T-helper 1 cell treated with Interleukin-12 subunit alpha and Interleukin-12 subunit beta and Interleukin-4 antibody, amounts not matched to agents 30 μg/mL and 1 μg/mL, for 36 hours (primary cell): Measurements from ENCODE around the gene USP11.
A peak's percentile ranks its signal among the peaks of the same experiment; 100 is the strongest.
"Not testable (repeated sequence)": the region's sequence is repeated elsewhere in the genome, so short reads cannot be mapped to it uniquely, and the experiment has no call there.

Experiments
- H3K27ac Mint-ChIP-seq: one replicate; pipeline ENCODE4 v1.8.0; 2021; ENCODE audit warnings: mild to moderate bottlenecking, mixed read lengths
- H3K27me3 Mint-ChIP-seq: one replicate; pipeline ENCODE4 v1.8.0; 2021; ENCODE audit warnings: low read depth, mixed read lengths
- H3K36me3 Mint-ChIP-seq: one replicate; pipeline ENCODE4 v1.8.0; 2021; ENCODE audit warnings: low read depth, mixed read lengths
- H3K4me1 Mint-ChIP-seq: one replicate; pipeline ENCODE4 v1.8.0; 2021; ENCODE audit warnings: low read depth, mixed read lengths
- H3K4me3 Mint-ChIP-seq: one replicate; pipeline ENCODE4 v1.8.0; 2021; ENCODE audit warnings: mild to moderate bottlenecking, moderate library complexity, mixed read lengths
- H3K9me3 Mint-ChIP-seq: one replicate; pipeline ENCODE4 v1.8.0; 2021; ENCODE audit warnings: mixed read lengths

The USP11 gene

DNA sequence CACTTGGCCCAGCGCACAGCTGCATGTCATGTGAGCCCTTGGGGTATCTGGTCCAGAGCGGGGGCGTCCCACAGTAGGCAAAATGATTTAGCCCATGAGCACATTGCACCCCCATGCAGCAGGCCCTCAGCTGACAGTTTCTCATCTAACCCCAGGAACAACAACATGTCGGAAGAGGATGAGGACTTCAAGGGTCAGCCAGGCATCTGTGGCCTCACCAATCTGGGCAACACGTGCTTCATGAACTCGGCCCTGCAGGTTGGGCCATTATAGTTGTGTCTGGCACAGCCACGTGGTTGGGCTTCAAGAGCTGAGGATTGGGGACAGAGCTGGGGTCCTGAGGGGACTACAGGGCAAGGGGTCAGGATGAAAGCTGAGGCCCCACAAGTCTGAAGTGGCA lies 7.8 kb downstream of the USP11 start:
- no peak overlapping the region for H3K4me3 Mint-ChIP-seq
- no peak overlapping the region for H3K27ac Mint-ChIP-seq
- no peaks in the 10 kb centered on the region for H3K9me3 Mint-ChIP-seq
- H3K4me1 Mint-ChIP-seq = peaks cover under 1% of the 10 kb centered on the region
- H3K27me3 Mint-ChIP-seq = no peaks in the 10 kb centered on the region
- peaks cover 12% of the 10 kb centered on the region for H3K36me3 Mint-ChIP-seq

- Mint-ChIP-seq H3K4me1 (no peaks in the 10 kb centered on the region), H3K27ac (no peak overlapping the region), H3K36me3 (peaks cover 16% of the 10 kb centered on the region), H3K4me3 (no peak overlapping the region), H3K27me3 (no peaks in the 10 kb centered on the region), H3K9me3 (no peaks in the 10 kb centered on the region)
These were observed 8.6 kb downstream of the USP11 start for GRCh38 chrX:47241201-47242011.

- peaks cover 16% of the 10 kb centered on the region for H3K36me3 Mint-ChIP-seq
- H3K27ac Mint-ChIP-seq = no peak overlapping the region
- no peaks in the 10 kb centered on the region for H3K27me3 Mint-ChIP-seq
- no peaks in the 10 kb centered on the region for H3K9me3 Mint-ChIP-seq
- no peaks in the 10 kb centered on the region for H3K4me1 Mint-ChIP-seq
- no peak overlapping the region for H3K4me3 Mint-ChIP-seq
These were observed 9.5 kb downstream of the USP11 start for GRCh38 chrX:47242321-47242720.

DNA sequence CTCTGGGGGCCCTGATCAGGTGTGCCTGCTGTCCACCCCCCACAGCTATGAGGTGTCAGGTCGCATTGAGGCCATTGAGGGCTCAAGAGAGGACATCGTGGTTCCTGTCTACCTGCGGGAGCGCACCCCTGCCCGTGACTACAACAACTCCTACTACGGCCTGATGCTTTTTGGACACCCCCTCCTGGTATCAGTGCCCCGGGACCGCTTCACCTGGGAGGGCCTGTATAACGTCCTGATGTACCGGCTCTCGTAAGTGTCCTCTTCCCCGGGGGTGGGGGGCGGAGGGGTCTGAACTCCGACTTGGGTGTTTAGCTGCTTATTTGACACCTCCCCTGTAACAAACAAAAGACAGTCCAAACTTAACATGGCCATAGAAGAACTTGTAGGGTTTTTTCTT lies 10.5 kb downstream of the USP11 start:
- H3K27ac Mint-ChIP-seq = no peak overlapping the region
- no peak overlapping the region for H3K4me3 Mint-ChIP-seq
- no peaks in the 10 kb centered on the region for H3K4me1 Mint-ChIP-seq
- no peaks in the 10 kb centered on the region for H3K27me3 Mint-ChIP-seq
- no peaks in the 10 kb centered on the region for H3K9me3 Mint-ChIP-seq
- H3K36me3 Mint-ChIP-seq = peaks cover 21% of the 10 kb centered on the region

GRCh38 chrX:47244676-47245075 lies 11.9 kb downstream of the USP11 start:
- Mint-ChIP-seq H3K36me3 (peaks cover 21% of the 10 kb centered on the region), H3K27ac (no peak overlapping the region), H3K4me3 (no peak overlapping the region)

DNA sequence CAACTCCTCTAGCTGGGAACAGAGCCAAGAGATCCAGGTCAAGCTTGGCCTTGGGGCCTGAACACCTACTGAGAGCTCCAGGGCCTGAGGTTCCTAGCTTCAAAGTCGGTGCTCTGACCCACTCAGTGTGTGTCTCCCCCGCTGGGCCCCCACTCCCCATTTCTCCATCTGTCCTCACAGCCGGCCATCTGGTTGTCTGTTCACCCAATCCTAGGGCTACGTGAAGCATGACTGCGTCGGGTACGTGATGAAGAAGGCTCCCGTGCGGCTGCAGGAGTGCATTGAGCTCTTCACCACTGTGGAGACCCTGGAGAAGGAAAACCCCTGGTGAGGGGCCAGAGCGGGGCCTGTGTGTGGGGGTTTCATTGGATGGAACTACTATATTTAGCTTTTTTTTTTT lies 12.3 kb downstream of the USP11 start:
- H3K27me3 Mint-ChIP-seq = no peaks in the 10 kb centered on the region
- no peak overlapping the region for H3K27ac Mint-ChIP-seq
- H3K36me3 Mint-ChIP-seq = peaks cover 17% of the 10 kb centered on the region

More at GRCh38 chrX:47244676-47245075, 11.9 kb downstream of the USP11 start:
- Mint-ChIP-seq H3K4me1 (no peaks in the 10 kb centered on the region), H3K9me3 (no peaks in the 10 kb centered on the region), H3K27me3 (no peaks in the 10 kb centered on the region)

DNA sequence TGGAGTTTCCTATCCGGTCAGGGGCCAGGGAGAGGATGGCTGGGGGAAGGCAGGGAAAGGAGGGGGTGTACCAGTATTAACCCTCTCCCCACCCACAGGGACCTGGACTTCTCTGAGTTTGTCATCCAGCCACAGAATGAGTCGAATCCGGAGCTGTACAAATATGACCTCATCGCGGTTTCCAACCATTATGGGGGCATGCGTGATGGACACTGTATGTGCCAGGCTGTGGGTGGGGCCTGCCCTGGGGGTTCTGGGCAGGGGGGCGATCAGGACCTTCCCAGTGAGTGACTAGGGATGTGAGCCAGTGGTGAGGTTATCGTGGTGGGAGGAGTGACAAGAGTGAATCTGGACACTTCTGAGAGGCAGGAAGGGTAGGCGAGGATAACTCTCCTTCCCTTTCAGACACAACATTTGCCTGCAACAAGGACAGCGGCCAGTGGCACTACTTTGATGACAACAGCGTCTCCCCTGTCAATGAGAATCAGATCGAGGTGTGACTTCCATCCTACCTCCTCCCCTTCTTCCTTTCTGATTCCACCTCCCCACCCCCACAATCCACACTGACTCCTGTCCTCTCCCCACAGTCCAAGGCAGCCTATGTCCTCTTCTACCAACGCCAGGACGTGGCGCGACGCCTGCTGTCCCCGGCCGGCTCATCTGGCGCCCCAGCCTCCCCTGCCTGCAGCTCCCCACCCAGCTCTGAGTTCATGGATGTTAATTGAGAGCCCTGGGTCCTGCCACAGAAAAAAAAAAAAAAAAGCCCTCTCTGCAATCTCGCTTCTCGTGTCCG lies 14.6 kb downstream of the USP11 start:
- Mint-ChIP-seq H3K36me3 (peaks cover 12% of the 10 kb centered on the region), H3K9me3 (no peaks in the 10 kb centered on the region), H3K4me1 (no peaks in the 10 kb centered on the region), H3K27ac (no peak overlapping the region), H3K27me3 (no peaks in the 10 kb centered on the region), H3K4me3 (no peak overlapping the region)

More for the DNA sequence above, 12.3 kb downstream of the USP11 start:
- Mint-ChIP-seq H3K4me1 (no peaks in the 10 kb centered on the region), H3K9me3 (no peaks in the 10 kb centered on the region), H3K4me3 (no peak overlapping the region)

DNA sequence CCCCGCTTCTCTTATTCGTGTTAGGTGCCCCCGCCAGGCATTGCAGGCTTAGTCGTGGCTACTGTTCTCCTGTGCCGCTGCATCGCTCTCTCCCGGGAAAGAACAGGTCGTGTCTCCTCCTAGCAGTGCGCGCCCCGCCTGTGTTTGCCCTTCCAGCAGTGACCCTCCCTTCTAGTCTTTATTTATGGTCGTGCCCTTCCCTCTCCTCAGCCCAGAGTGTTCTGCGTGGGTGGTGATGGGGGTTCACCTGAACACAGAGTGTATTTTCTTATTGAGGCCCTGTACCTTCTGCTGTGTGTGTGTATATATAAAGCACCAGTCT lies 15.2 kb downstream of the USP11 start:
- Mint-ChIP-seq H3K4me1 (no peaks in the 10 kb centered on the region), H3K4me3 (no peak overlapping the region), H3K36me3 (peaks cover 12% of the 10 kb centered on the region), H3K27me3 (no peaks in the 10 kb centered on the region), H3K27ac (no peak overlapping the region), H3K9me3 (no peaks in the 10 kb centered on the region)

GRCh38 chrX:47248576-47248975 lies 15.8 kb downstream of the USP11 start:
- Mint-ChIP-seq H3K27me3 (no peaks in the 10 kb centered on the region), H3K27ac (no peak overlapping the region), H3K9me3 (no peaks in the 10 kb centered on the region), H3K4me3 (no peak overlapping the region), H3K4me1 (no peaks in the 10 kb centered on the region), H3K36me3 (peaks cover 12% of the 10 kb centered on the region)

DNA sequence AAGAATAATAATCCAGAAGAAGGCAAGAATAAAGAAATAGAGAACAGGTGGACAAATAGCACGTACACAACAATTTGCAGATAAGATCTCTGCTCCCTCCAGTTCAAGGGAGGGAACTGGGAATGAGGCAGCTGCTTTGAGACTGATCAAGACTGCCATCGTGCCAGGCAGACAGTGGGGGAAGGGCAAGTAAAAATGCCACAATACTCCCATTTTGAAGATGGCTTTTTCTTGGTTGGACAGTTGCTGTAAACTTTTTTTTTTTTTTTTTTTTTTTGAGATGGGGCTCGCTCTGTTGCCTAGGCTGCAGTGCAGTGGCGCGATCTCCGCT lies 17.2 kb downstream of the USP11 start:
- Mint-ChIP-seq H3K27me3 (no peaks in the 10 kb centered on the region), H3K4me3 (no peak overlapping the region), H3K36me3 (peaks cover 9% of the 10 kb centered on the region), H3K9me3 (peaks cover 5% of the 10 kb centered on the region), H3K4me1 (no peaks in the 10 kb centered on the region), H3K27ac (no peak overlapping the region)

GRCh38 chrX:47257620-47258019 lies 24.8 kb downstream of the USP11 start:
- H3K27ac Mint-ChIP-seq, H3K27me3 Mint-ChIP-seq, H3K4me1 Mint-ChIP-seq, H3K36me3 Mint-ChIP-seq, H3K9me3 Mint-ChIP-seq, H3K4me3 Mint-ChIP-seq: not testable (repeated sequence)

DNA sequence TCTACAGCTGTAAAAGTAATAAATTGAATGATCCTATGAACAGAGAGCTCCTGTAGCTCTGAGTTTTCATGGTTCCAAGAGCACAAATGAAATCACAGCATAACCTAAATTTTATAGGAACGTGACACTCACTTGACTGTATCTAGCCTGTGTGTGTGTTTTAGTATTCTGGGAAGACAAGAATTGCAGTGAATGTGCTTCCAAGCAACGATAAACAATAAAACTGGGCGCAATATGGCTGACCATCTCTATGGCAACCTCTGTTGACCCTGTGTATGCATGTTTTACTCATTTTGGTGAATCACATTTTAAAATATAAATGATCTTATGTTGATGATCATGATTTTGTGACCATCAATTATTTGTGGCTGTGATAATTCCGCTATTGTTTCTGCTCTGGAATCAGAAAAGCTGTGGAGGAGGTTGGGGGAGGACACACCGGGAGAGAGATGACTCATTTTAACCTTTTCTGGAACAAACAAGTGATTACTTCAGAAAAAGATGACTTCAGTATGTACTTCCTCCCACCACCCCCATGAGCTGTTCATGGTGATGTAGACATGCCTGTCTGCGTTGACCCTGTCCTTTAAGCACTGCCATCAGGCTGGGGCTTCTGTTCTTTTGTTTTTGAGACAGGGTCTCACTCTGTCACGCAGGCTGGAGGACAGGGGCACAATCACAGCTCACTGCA lies 31.8 kb downstream of the USP11 start:
- Mint-ChIP-seq H3K27me3 (no peaks in the 10 kb centered on the region), H3K4me3 (no peak overlapping the region), H3K27ac (peak overlapping the region; percentile 64), H3K9me3 (no peaks in the 10 kb centered on the region), H3K4me1 (peaks cover 9% of the 10 kb centered on the region), H3K36me3 (no peaks in the 10 kb centered on the region)

GRCh38 chrX:47266643-47267042 lies 33.8 kb downstream of the USP11 start:
- Mint-ChIP-seq H3K9me3 (no peaks in the 10 kb centered on the region), H3K27me3 (no peaks in the 10 kb centered on the region), H3K27ac (peak overlapping the region; percentile 62), H3K36me3 (no peaks in the 10 kb centered on the region), H3K4me1 (peaks cover 9% of the 10 kb centered on the region), H3K4me3 (no peak overlapping the region)

DNA sequence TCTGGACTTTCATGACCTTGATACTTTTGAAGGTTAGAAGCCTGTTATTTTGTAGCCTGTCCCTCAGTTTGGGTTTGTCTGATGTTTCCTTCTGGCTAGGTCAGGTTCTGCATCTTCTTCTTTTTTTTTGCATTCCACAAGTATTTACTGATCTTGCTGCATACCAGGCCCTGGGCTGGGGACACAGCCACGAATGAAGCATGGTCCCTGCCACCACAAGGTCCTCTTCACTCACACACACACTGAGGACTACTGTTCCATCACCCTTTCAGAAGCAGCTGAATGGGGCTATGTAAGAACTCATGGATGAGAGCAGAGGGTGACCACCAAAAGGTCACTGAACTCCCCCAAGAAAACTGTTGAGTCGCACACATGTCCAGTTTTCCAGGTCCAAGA lies 39.2 kb downstream of the USP11 start:
- H3K36me3 Mint-ChIP-seq = no peaks in the 10 kb centered on the region
- H3K4me3 Mint-ChIP-seq = no peak overlapping the region
- peaks cover under 1% of the 10 kb centered on the region for H3K4me1 Mint-ChIP-seq
- H3K27me3 Mint-ChIP-seq = no peaks in the 10 kb centered on the region
- H3K27ac Mint-ChIP-seq = no peak overlapping the region
- H3K9me3 Mint-ChIP-seq = no peaks in the 10 kb centered on the region
